ELR (cell line): ENCODE data around the gene CMTM5.

Experiments
- DNase-seq: peaks from one replicate; pipeline ENCODE4 v3.0.0-alpha.2; 2015; ENCODE audit warnings: low read depth

CMTM5 gene

DNA sequence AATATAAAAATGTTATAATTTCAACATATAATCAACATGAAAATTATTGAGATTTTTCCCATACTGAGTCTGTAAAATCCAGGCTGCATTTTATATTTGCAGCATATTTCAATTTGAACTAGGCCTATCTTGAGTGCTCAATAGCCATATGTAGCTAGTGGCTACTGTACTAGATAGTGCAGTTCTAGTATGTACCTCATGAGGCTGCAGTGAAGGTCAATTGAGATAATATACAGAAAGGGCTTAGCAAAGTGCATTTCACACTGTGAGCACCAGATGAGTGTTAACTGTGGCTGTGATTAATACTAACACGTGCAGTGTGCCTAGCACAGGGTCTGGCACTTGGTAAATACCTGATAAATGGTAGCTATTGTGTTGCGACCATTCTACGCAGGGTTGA, 18.8 kb upstream of the CMTM5 start:
- no peak for DNase-seq

DNA sequence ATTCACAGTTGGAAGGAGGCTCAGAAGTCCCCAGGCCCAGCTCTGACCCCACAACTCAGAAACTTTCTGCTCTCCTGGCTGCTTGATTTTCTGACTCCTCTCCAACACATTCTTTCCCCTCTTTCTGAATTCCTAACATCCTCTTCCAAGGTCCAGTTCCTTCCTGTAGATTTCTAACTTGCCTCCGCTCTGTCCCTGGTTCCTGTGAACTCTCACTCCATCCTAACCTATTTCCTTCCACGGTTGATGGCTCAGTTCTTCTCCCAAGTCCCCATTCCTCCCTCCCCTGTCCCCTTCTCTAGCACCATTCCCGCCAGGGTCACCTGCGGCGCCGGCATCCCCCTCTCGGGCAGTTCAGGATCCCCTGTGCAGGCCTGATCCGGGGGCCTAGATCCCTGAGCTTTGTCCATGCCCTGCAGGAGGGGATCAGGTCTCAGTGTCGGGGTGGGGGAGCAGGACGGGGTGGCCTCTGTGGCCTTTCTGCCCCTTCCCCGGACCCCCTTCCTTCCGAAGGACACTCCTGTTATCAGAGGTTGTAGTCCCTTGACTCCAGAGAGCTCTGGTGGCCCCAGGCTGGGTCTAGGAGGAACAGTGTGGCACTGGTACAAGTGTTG, 18.2 kb upstream of the CMTM5 start:
- no peak for DNase-seq

DNA sequence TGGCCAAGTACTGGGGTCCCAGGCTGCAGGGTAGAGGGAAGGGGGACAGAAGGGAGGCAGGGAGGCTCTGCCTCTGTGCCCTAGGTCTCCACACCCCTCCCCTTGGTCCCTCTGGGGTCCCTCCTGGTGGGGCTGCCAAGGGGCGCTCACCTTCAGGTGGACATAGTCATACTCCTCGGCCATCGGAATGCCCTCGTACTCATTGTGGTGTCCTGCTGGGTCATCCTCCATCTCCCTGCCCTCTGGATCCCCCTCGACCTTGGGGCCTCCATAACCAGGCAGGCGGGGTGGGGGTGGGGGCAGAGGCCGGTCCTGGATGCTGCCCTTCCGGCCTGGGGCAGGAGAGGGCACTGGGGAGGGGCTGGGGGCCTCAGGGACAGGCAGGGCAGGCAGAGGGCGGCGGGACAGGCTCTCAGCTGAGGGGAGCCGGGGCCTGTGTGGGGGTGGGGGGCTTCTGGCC, 17.6 kb upstream of the CMTM5 start:
- no peak for DNase-seq

DNA sequence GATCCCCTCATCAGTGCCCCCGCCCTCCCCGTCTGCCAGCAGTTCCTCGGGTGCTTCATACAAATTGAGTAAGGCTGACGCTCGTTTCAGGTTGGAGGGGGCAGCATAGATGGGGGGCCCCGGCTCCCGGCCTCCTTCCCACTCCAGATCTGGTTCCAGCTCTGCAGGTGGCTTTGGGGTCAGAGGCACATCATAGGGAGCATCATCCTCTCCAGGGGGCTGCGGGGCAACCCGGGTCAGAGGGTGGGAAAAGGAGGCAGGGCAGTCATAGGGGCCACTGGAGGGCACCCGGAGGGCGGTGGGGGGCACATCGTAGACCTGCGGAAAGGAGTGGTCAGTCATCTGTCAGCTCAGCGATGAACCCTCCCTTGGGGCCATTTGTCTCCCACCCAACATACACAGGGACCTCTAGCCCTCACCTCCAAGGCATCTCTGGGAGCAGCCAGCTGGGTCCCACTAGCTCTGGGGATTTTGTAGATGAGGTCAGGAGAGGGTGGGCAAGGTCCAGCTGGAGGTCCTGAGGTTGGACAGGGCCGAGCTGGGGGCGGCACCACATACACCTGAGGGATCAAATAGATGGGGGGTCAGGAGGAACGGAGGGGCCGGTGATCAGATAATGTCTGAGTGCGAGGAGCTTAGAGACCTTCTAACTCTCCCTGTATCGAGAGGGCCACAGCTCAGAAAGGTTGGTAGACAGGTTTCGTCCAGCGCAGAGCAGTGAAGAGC, 17.0 kb upstream of the CMTM5 start:
- no peak for DNase-seq

DNA sequence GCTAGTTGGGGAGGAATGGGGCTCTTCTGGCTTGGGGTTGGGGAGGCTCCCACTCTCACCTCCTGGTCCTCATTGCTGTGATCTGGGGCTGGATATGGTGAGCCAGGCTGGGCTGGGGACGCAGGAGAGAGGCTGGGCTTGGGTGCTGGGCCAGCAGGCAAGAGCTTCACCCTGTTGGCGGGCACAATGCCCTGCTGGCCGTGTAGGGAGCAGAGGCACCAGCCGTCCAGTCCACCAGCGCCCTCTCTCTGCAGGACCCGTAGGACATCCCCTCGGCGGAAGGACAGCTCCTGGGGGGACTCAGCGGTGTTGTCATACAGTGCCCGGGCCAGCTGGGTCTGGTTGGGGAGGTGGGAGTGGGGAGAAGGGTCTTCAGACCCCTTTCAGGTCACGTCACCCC, 16.4 kb upstream of the CMTM5 start:
- DNase-seq: no peak

DNA sequence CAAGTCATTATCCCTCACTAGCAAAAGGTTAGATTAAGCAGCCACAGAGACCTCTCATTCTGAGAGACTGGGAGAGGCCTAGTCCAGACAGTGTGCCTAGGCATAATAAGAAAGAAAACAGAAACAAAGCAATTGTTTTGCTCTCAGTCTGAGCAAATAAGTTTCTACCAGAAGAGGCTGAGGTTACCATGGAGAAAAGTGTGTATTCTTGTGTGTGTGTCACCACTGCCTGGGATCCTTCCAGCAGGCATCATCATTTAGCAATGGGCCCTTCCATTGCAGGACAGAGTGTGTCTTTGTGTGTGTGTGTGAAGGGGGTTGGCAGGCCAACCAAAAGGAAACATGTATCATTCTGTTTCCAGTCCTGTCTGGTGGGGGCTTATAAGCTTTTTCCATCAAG, 15.5 kb upstream of the CMTM5 start:
- DNase-seq: no peak

DNA sequence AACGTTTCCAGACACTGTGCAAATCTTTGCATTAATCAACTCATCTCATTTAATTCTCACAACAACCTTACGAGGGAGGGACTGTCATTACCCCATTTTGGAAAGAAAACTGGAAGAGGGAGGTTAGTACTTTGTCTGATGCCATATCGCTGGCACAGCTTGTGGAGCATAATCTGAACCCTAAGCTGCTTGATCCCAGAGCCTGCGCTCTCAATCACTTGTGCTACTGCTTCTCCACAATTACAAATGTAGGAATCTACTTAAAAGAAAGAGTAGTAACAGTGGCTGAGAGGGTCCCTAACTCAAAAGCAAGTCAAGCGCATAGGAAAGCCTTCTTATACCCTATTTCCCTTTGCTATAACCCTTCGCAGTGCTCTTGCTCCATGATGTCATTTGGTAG, 15.1 kb upstream of the CMTM5 start:
- no peak for DNase-seq

DNA sequence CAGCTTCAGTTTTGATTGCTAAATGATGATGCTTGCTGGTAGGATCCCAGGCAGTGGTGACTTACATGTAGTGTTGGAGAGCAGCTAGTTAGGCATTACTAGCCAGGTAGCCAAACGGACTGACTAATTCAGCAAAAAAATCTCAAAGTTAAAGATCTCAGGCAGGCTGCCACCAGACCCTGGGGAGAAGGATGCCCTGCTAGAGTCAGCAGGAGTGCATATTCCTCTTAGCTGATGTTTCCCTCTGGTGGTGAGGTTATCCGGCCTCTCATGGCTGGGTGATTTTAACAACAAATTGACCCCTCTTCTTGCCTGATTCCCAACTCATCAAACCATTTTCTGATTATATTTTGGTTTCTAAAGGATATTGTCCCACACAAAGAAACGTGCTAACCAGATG, 14.6 kb upstream of the CMTM5 start:
- peak; percentile 24 for DNase-seq

DNA sequence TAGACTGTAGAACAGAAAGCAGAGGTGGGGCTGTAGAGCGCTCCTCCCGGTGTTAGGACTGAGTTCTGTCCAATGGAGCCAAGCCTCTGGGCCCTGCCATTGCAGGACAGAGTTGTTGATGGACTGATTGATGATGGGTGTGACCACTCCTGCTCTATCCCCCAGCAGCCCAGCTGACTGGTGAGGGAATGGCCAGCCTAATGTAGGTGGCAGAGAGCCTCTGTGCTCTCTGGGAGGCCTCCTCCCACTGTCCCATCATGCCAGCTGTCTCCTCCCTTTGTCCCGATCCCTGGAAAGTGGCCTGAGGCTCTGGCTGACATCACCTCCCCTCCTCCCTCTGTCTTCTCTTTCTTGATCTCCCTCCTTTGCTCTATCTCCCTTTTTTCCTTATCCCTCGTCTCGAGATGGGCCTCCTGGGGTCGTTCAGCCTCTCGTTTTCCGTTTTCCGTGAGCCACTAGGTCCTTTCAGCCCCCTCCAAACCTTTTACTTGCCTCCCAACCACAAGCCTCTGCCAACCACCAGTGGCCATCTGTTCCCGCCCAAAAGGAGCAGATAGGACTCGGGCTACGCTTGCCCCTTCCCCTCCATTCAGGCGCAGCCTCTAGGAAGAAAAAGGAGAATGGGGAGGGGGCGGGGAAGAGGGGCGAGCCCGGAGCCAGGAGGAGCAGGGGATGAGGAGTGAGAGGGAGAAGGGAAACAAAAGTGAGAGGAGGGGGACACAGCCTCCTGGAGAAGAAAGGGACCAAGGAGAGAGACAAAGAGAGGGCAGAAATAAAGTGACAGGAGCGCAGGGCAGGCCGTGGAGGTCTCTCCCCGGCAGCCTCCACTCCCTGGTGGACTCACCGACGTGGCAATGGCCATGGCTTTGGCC, 12.4 kb upstream of the CMTM5 start:
- DNase-seq: no peak

DNA sequence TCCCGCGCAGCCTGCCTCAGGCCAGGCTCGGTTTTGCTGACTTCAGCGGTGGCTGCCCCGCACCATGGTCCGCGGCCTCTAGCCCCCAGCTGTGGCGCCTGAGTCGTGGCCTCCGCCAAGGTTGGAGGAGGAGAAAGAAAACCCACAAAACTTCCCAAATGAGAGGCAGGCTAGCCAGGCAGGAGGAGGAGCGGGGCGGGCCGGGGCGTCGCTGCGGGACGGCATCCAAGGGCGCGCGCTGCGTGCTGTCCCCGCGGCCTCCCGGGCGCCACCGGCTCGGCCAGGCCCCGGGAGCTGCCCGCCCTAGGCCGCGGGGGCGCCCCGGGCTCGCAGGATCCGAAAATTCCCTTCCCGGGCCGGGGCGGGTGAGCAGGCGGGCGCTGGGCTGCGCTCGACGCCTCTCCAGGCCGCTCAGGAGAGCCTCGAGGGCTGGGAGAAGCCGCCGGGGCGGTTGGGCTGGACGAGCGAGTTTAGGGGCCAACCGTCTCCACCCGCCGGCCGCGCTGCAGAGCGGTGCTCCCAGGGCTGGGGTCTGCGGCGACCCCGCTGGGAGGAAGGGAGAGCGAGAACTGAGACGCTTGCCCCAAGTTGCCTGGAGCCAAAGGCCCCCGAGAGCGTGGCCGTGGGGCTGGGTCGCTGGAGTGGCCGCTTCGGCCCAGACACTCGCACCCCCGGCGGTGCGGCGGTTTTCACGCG, 11.7 kb upstream of the CMTM5 start, which contains the start of gene EFS:
TSS of gene EFS (minus strand) at position 137 of the 696 bp plus-strand sequence. CDS start 147 bp downstream, outside the sequence.
- no peak for DNase-seq

DNA sequence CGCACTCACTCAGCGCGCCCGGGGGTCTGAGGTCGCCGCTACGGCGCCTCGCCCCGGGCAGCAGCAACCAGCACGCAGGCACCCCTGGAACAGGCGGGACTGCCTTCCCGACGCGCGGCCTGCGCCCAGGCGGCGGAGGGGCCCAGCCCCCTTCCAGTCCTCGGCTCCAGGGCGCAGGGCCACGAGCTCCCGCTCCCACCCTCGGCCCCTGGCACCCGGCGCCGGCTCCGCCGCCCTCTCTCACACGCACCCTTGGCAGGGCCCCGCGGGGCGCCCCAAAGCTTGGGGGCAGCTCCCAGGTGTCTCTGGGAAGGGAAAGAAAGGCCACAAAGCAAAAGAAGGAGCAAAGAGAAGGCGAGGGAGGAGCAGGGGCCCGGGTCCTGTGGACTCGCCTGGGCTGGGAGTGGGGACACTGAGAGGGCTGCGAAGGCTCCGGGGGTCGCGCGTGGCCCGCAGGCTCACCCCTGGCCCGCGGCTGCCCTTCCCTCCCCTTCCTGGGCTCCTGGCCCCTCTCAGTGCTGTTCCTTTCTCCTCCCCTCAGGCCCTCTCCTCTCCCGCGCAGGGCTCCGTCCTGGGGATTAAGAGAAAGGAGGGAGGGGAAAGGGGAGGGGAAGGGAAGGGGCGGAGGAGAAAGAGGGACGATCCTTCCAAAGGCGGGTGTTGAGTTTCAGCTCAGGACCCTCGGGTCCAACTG, 11.0 kb upstream of the CMTM5 start:
- no peak for DNase-seq

DNA sequence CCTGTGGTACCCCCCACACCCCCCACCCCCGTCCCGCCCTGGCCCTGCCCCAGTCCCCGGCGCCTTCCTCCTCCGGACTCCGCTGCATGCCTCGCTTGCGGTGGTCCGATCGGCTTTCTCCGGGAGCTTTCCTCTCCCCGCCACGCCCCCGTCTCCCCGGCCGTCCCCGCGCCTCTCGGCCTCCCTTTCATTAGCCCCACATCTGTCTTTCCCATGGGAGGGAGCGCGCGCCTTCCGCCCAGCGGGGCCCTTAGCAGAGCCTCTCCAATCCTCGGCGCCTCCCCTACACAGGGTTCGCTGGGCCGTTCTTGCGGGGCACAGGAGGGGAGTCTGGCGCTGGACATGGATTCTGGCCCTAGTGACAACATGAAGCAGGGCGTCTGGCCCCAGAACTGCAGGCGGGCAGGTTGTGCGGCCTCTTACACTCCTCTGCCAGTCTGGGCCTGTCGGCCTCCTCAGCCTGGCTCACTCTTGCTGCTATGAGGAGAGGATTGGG, 10.4 kb upstream of the CMTM5 start:
- DNase-seq: peak; percentile 12

DNA sequence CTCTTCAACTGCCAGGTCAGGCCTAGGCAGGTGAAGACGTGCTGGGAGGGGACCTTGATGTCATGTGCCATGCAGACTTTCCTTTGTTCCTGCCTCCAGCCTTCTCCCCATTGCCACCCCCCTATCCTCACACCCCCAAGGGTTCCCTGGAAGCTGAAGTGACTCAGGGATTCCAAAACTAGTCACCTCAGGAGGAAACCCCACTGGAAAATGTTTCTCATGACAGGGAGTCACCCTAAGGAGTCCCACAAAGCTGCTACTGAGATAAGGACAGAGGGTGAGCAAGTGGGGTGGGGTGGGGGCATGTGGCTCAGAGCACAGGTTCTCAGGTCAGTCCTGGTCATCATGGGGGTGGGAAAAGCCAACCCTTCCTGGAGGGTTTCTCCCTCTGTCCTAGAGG, 6.6 kb upstream of the CMTM5 start:
- DNase-seq: no peak

DNA sequence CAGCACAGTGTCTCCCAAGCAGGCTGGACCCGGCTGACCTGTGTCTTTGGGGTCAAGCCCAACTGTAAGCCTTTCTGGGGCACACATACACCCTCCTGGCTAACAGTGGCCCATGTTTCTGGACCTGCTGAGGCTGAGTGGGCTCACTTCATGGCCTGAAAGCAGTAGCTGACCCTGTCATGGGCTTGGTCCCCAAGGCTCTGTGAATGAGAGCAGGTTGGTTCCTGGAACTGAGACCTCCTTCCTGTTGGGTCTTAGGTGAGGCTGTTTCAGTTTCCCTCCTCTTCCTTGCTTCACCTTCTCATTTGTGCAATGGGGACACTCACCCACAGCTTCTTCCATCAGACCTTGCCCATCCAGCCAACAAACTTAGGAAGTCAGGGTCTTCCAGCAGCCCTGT, 5.0 kb upstream of the CMTM5 start:
- DNase-seq: no peak

DNA sequence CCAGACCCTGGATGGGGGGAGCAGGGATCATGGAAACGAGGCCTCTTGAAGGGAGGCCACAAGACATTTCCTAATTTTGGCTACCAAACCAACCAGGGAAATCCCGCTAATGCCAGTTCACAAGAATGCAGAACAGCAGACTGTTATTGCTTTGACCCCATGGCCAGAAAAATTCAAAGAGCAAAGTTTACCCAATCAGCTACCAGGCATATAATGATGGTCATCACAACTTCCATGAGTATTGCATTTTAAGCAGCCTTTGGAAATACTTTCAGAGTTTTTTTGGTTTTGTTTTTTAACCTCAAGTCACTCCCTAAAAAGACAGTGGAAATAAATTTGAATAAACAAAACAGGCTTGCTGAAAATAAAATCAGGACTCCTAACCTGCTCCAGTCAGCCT, 4.3 kb upstream of the CMTM5 start, which contains the start of gene IL25:
TSS of gene IL25 (plus strand) at position 301 of the 400 bp plus-strand sequence.
- no peak for DNase-seq

DNA sequence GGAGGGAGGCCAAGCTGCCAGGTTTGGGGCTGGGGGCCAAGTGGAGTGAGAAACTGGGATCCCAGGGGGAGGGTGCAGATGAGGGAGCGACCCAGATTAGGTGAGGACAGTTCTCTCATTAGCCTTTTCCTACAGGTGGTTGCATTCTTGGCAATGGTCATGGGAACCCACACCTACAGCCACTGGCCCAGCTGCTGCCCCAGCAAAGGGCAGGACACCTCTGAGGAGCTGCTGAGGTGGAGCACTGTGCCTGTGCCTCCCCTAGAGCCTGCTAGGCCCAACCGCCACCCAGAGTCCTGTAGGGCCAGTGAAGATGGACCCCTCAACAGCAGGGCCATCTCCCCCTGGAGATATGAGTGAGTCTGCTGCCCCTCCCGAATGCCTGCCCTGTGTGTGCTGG, 3.8 kb upstream of the CMTM5 start:
- DNase-seq: no peak

DNA sequence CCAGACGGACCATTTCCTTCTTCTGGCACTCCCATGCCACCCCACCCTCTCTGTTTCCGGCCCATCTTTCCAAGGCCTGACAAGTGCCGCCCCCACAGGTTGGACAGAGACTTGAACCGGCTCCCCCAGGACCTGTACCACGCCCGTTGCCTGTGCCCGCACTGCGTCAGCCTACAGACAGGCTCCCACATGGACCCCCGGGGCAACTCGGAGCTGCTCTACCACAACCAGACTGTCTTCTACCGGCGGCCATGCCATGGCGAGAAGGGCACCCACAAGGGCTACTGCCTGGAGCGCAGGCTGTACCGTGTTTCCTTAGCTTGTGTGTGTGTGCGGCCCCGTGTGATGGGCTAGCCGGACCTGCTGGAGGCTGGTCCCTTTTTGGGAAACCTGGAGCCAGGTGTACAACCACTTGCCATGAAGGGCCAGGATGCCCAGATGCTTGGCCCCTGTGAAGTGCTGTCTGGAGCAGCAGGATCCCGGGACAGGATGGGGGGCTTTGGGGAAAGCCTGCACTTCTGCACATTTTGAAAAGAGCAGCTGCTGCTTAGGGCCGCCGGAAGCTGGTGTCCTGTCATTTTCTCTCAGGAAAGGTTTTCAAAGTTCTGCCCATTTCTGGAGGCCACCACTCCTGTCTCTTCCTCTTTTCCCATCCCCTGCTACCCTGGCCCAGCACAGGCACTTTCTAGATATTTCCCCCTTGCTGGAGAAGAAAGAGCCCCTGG, 1.2 kb upstream of the CMTM5 start:
- no peak for DNase-seq

DNA sequence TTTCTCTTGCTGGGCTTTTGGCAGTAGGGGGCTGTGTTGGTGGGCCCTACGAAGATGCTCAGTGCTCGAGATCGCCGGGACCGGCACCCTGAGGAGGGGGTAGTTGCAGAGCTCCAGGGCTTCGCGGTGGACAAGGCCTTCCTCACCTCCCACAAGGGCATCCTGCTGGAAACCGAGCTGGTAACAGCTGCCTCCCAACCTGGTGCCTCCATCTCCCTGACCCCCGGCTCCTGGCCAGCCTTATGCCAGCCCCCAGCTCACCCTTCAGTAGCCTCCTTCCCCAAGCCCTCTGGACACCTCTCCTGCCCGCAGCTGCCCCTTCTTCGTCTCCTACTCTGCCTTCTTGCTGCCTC, 328 bp downstream of the CMTM5 start:
- DNase-seq: no peak

DNA sequence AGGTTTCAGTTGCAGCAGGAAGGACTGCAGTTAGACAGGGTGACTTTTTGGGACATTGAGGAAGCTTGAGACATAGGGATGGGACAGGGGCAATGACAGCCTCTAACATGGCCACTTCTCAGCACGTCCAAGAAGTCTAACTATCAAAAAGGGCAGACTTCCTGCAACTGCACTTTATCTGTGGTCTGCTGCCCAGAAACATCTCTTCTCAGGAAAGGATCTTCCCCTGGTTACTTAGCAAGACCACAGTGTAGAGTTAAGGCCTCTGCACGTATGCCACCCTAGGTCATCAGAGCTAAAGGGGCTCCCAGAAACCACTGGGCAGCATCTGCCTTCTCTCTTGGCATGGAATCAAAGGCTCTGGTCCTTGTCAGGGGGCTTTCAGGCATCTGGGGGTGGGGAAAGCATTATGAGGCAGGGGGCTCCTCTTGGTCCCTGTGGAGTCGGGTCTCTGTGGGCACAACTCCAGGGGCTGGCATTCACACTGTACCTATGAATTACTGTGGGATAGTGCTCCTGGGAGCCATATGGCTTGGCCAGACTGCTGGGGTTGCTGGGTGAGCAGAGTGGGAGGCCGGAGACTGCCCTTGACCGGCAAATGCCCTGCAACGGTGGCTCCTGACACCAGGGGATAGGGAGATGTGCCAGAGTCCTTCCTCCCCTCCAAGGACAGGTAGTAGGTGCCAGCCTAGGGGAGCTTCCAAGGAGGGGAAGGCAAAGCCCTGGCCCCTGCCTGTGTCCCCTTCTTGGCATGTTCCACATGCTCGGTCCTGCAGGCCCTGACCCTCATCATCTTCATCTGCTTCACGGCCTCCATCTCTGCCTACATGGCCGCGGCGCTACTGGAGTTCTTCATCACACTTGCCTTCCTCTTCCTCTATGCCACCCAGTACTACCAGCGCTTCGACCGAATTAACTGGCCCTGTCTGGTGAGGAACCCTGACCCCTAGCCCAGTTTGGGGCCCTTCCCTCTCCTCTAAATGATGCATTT, 1.0 kb downstream of the CMTM5 start:
- no peak for DNase-seq
